DMS 273 (cell line): Measurements from ENCODE around the gene MRPS27.

Experiments used
- DNase-seq: peaks from one replicate; lab custom pipeline; 2025; ENCODE audit not compliant: unreplicated experiment; lab: John Stamatoyannopoulos, UW

MRPS27 gene

DNA sequence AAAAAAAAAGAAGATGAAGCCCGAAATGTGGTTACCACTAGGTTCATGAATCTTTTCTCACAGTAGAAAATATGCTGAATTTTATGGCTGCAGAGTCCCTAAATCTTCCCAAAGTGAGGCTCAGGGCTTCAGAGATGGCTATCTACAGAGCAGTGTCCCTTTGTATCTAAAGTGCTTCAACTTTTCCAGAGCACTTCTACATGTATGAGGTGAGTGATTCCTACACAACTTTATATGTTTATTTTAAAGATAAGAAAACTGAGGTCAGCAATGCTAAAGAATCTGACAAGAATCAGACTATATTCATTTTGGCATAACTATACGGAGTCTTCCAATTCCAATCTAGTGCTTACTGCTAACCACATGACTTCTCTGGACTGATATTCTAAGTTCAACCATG is 53.2 kb downstream of the MRPS27 start:
- DNase-seq, result no peak

DNA sequence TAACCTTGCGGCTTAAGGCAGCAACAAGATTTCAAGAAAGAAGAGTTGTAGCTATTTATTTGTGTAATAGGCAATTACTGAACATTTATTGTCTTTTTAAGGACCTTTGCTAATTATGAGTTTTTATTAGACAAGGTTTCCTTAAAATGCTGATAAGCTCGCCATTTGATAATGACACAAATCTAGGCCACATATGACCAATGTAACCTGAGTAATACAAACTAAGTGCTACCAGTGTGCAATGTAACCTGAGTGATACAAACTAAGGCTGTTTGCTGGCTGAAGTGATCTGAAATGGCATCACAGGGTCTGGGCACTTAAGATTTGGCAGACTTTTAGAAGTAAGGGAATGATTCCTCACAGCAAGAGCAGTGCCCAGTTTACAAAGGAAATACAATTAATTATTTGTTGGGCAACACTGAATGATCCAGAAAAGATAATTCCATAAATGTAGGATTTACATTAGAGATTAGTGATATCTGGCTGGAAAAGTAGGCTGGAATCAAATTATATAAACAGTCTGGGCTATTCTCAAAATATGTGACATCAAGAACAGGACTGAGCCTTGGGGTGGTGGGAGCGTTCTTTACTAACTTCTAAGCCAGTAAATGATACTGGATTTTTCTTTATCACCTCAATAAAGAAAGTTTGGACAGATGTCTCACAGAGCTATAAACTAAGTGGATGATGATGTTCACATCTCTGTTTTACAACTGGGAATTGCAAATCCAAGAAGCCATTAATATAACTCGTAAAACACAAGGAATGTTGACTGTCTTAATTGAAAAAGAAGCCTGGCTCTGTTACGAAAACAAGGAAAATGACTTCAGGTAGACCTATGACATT is 54.8 kb downstream of the MRPS27 start:
- peak; percentile 54 for DNase-seq

DNA sequence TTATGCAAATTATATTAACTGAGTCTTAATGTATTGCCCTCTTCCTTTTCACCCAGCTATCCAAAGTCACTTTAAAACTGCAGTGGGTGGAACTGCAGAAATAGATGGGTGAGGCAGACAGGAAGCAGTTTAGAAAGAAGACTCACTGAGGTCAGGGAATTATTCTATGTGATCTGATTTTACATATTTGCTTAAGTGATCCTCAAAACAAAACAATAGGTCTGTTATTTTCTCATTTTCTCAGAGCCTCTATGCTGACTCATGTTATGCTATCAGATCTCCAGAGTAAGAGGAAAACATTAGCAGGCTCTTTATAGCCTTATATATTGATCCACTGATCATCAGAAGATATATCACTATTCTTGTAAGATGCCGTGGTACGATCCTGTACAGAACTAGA is 63.5 kb downstream of the MRPS27 start:
- DNase-seq, result no peak

DNA sequence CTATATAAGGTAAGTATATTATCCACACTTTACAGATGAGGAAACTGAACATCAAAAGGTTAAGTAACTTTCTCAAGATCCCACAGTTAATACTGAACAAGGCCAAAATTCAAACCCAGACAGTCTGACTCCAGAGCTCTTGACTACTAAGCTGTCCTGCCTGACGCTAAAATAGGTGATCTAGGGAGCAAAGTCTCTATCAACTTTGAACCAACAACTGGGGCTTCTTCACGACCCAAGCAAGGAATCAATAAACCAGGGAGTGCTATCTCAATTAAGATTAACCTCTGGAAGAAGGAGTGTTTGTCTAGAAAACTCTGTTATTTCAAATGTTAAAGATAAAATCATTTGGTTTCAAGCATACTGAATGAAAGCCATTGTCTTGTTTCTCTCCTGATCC is 64.4 kb downstream of the MRPS27 start:
- no peak for DNase-seq

DNA sequence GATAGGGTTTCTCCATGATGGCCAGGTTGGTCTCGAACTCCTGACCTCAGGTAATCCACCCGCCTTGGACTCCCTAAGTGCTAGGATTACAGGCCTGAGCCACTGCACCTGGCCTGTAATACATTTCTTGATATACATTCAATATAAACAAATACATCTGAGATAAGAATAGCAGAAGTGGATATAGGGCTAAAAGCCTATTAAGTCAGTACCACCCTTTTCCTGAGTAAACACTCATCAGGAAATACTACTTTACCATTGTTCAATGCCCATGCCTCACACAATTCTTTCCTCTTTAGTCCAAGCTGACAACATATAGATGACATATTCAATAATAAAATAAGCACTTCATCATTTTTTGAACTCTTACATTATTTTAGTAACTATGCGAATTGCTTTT is 64.8 kb downstream of the MRPS27 start:
- DNase-seq, result no peak

DNA sequence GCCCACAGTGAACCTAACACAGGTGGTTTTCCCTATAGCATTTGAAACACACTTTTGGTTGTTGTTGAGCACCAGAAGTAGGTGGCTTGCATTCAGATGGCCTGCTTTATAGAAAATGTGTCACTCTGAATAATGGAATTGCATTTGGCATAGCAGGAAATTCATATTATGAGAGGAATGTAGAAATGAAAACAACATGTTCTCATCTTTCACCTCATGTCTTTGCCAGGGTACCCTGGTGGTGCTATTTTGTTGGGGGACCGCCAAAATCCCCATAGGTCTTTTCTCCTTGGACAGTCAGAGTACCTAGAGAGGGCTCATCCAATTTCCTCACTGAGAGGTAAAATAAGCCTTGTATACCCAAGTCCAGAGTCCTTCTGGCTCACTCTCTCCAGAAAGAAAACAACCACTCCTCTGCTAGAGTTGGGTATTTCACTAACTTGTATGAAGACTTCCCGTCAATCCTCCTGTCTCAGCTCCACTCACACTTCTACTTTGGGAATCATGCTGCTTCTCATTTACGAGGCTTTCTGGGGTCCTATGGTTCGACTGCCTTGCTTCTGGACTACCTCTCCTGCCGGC is 67.4 kb downstream of the MRPS27 start:
- no peak for DNase-seq

DNA sequence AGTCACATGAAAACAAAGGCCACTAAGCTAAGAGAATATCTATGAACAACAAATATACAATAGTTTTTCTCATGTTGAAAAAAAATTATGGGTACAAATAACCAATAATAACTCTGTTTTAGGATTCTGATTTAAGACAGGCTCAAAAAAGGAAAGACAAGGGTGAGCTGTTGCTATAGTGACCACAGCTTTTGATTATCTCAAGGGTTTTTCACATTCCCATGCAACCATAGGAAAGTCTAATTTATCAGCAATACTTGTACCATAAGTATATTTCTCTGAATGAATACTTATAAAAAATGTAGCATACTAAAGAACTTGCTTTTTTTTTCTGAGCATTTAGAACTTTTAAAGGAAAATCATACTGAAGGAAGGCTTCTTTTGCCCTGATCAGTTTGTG is 68.0 kb downstream of the MRPS27 start:
- no peak for DNase-seq

DNA sequence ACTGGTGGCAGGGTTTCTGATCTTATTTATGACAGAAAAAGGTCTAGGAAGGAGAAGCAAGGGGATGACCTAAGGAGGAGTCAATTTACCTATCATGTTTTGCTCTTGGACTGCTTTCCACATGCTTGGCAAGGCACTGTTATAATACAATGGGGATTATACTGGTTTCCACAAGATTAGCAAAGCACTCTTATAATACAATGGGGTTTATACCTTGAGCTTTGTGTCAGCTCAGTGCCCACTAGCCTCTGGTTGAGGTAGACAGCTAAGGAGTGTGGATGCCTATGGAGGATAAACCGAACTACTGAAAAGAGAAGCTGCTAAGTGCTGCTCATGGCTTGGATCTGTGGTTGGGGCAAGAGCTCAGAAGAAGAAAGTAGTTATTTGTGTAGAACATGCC is 68.7 kb downstream of the MRPS27 start:
- DNase-seq, result no peak

DNA sequence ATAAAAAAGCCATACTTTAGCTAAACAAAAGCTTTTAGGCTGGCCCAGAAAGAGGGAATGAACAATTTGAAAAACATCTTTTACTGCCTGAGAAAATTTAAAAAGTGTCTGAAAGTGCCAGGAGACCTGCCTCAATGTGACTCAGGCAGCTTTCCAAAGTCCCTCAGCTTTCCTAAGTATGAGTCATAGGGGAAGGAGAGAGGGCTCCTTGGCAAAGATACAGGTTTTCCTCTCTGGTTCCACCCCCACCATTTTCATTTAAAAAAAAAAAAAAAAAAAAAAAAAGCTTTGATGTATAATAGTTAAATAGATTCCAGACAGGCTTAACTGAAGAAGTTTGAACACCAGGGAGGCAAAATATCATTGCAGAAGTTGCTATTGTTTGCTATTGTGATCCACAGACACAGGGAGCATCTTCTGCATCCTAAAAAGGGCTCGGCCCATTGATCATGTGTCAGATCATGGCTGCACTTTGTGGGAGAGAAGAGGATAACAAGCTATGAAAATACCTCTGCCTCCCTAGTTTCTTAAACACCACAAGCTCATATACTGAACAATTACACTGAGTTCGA is 71.5 kb downstream of the MRPS27 start:
- peak; percentile 84 for DNase-seq

DNA sequence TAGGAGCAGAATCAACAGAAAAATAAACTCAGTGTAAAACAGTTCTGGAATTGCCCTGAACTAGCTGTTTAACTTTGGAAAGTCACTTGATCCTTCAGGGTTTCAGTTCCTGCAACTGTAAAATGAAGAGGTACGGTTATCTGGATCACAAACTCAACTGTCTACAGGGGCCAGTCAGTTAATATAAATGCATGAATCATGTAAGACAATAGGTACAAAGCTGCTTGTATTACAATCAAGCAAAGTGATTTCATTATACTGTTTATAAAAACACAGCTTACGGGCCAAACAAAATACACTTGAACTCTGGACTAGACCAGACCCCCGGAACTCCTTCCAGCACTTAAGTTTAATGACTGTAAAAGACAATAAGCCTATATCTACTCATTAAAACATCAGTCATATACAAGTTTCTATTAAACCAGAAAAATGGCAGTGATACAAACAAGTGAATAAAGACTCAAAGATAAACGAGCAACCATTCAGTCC is 73.0 kb downstream of the MRPS27 start:
- no peak for DNase-seq

DNA sequence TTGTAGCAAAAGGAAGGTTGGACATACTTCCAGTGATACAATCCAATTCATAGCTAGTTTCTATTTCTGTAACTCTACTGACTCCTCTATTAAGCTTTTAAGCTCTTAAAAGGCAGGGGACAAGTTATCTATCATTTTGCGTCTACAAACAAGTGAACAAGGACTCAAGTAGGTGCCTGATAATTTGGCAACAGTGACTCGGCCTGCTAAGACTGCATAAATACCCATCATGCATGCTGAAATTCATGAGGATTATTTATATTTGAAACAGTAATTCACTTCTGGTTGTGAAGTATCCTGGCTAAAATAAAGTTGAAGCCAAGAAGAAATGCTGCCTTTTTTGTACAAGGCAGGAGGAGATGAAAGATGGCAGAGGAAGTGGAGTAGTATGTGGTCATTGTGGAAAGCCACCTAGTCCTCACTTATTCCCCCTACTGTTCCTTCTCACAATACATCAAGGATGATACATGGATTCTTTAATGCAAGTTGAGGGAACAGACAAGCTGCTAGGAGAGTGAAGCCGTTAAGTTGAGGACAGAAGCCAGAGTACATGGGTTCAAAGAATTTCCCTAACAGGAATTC is 74.0 kb downstream of the MRPS27 start:
- DNase-seq, result peak; percentile 30

DNA sequence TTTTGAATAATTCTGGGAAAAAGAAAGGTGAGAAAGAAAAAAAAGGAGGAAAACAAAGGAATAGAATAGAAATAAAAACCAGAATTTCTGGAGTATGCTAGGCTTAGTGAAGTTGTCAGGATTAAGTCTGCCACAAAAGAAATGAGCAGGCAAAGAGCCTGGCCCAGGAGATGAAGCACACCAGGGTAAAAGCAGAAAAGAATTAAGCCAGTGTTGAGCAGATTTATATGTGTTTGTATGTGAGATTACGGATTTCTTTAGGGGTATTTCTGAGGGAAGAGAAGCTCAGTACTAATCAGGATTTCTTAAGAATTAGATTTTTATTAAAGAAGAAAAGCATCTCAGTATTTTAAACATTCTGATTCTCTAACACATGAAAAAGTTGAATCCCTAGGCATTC is 74.5 kb downstream of the MRPS27 start:
- DNase-seq, result no peak

DNA sequence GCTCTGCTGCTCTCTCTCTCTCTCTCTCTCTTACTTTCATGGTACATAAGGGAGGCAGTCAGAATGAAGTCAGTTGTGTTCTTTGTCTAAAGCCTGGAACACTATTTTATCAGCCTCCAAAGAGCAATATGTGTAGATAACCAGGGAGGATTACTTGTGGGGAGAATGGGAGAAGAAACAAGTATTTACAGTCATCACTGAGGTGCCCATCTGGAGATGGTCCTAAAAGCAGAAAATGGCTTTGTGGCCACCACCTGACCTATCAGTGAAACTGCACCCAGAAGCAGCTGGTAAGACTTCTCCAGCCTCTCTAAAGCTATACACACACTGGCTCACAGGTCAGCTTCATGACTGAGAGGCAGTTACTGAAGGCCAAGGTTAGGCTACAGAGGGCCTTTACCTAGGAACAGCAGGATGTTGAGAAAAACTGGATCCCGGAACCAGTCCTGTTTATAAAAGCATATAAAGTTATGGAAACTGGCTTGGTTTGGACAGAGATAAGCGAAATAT is 75.1 kb downstream of the MRPS27 start:
- peak; percentile 85 for DNase-seq

DNA sequence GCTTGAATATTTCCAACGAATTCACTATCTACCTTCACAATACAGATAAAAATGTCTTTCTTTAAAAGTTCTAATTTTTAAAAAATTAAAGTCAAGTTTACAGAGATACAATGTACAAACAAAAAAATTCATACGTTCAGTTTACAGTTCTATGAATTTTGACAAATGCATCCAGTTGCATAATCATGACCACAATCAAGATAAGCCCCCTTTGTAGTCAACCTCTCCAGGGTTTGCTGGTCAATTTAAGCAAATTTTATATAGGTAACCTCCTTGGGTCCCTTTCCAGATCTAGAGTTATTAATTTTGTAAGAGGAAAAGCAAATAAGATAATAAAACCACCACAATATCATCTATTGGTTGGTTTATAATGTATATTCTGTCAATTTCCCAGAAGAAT is 76.3 kb downstream of the MRPS27 start:
- no peak for DNase-seq

DNA sequence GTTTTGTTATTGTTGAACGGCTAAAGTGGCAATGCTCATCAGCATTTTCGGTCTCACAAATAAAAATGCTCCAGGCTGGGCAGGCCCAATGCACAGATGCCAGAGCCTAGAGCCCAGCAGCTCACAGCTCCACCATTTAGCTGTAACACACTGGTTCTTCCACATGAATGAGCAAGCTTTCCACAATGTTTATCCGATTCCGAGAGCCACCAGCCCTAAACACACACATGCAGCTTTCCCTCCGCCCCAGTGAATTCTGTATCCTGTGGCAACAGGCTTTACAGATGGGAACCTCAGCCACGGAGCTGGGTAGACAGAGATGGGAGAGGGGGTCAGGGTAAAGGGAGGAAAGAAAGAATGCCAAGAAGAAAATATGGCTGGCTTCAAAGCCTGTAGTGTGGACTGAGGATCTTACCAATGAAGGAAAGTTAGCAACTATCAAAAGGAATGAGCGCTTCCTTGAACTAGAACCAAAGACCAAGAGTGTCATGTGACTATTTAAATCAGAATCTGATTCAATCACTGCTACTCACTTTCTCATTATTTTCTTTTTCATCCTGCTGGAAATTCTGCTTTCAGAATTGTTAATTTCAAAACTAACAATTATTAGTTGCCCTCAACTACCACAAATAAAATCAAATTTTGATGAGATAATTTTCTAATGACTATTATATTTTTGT is 77.1 kb downstream of the MRPS27 start:
- peak; percentile 95 for DNase-seq

DNA sequence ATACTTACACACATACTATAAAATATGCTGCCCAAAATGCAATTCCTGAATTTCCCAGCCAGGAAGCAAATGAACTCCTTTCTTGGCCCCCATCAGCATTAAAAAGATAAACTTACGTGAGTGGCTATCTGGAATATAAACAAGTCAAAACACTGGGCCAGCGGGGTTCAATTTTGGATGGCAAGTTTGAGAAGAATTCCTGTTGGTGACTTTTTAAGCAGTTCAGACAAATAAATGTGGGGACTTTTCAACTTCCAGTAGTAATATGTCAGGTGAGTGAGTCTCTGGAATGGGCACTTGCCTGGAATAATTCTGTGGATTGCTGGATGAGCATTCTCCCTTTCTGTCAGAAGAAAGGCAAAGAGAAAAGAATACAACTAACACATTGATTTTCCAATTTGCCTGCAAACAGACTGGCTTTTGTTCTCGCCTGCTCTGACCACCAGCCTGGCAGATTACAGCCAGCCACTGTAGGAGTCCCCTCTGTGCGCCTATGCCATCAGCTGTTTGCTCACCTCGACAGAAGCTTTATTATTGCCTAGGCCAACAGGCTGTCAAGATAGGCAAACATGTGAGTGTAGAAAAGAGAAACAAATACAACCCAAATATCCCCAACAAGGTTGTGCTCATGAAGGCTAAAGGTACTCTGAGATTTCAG is 78.6 kb downstream of the MRPS27 start:
- DNase-seq, result peak; percentile 33

DNA sequence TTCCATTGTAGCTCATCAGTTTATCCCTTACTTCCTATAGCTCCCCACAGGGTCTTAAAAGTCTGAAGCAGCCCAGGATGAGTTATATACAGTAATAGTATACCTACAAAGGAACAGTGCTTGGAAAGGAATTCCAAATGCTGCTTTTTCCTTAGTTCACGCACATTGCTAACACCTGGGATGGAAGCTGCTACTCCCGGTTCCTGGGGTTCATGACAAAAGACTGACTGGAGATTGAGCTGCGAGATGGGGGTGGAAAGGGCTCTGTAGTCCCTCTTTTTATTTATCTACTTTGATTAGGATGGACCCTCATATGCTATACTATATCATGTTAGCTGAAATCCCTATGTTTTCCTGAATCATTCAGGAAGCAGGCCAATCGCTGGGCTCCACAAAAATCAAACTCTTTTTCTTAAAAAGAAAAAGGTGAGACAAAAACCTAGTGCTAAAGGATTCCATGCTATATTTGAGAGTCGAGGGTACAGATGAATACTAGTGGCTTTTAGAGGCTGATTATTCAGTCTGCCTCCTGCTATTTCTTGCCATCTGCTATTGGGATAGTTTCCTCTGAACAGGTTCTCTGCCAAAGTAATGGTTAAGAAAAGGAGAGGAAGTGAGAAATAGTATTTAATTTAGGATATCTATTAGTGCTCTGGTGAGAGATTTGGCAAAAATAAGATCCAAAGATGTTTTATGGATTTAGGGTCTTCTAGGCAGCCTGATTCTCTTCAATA is 81.2 kb downstream of the MRPS27 start:
- peak; percentile 72 for DNase-seq

DNA sequence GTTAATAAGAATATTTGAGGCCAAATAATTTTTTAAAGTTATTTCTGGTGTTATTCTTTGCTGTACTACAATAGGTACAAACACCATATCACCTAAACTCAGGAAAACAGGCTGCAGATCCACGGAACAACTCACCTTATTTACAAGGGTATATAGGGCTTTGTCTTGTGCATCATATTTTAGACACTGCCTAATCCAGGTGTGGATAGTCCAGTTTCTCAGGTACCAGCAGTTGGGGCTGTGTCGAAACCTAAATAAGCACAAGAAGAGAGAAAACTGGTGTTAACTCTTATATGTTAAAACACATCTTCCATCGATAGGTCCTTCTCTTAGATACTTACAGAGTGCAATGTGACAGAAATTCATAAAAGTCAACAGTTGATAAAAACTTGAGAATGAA is 82.2 kb downstream of the MRPS27 start:
- DNase-seq, result no peak

DNA sequence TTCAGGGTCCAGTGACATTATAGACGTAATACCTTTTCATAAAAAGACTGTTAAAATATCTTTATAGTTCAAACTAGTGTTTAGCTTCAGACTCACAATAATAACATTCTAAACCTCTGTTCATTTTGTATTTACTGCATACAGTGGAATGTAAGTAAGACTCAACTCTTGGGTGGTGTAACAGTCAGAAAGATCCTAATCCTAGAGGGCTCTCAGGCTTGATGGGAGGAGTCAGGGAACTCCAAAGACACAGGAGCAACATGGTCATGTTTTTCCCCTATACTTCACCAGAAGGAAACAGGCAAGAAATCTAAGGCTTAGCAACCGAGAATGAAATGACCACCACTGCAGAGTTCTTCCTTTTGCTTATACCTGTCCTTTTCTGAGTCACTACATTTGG is 82.6 kb downstream of the MRPS27 start:
- no peak for DNase-seq

DNA sequence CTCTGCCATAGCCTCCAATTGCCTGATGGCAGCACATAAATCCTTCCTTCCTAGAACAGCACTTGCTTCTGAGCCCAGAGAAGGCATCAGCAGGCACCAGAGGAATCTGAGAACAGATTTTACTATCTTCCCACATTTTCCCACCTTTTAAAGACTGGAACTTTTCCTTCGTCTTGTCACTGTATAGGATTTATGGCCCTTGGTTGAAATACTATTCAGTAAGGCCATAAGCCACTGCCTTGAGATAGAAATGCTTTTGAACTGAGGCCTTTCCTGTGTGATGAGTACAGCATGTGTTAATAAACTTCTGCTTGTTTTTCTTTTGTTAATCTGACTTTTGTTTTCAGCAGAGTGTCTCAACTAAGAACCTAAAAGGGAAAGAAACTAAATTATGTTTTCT is 84.3 kb downstream of the MRPS27 start:
- no peak for DNase-seq
